HepG2 (cell line): ENCODE measurements around the gene NWD2. TPM values are rescaled to one million over a fixed set of nuclear protein-coding genes. Genes with fewer than 3 reads are reported as not detected.

Experiments used
- SSRP1 ChIP-seq: IDR thresholded peaks from 2 replicates; pipeline ENCODE4 v1.6.1; 2016; ENCODE audit warnings: control low read depth
- ZNF136 ChIP-seq: sonication (generic); formaldehyde crosslinking; IDR thresholded peaks from 2 replicates; pipeline ENCODE4 v1.8.1; 2022; ENCODE audit warnings: low read depth, mild to moderate bottlenecking, moderate library complexity, missing genetic modification reagents
- ZNF232 ChIP-seq: sonication (generic); formaldehyde crosslinking; IDR thresholded peaks from 2 replicates; pipeline ENCODE4 v1.4.0; 2020; ENCODE audit warnings: missing genetic modification reagents, borderline replicate concordance
- ZNF331 ChIP-seq: sonication (generic); formaldehyde crosslinking; IDR thresholded peaks from 2 replicates; pipeline ENCODE4 v1.4.0; 2020; ENCODE audit warnings: missing genetic modification reagents
- ZNF34 ChIP-seq: sonication (generic); formaldehyde crosslinking; IDR thresholded peaks from 2 replicates; pipeline ENCODE4 v1.4.0; 2020; ENCODE audit warnings: mild to moderate bottlenecking, missing genetic modification reagents, borderline replicate concordance
- ZNF564 ChIP-seq: sonication (generic); formaldehyde crosslinking; IDR thresholded peaks from 2 replicates; pipeline ENCODE4 v1.8.1; 2023; ENCODE audit warnings: mild to moderate bottlenecking, missing genetic modification reagents
- polyA plus RNA-seq, 8 experiments: library from polyadenylated mRNA; depleted of rRNA in 3 of 8; stranded (reverse) in 7 of 8; unstranded in 1 of 8; fragments of >200 nt; fragmentation: Illumina TruSeq in 4 of 8; extraction: Trizol in 4 of 8; gene quantifications; 2 replicates each; pipeline versions ENCODE4 v1.2.1 to v1.2.3, GENCODE V29; 2011 to 2016; ENCODE audit warnings: low read depth in 4 of 8, missing spikeins in 1 of 8, mixed read lengths in 1 of 8; ENCODE audit not compliant: insufficient read depth in 1 of 8
- total RNA-seq, 5 experiments: library from RNA; depleted of rRNA; stranded (reverse); fragments of >200 nt; fragmentation: Illumina TruSeq; extraction: Trizol; gene quantifications; 2 replicates each; pipeline ENCODE4 v1.2.3, GENCODE V29; 2016; ENCODE audit warnings: low read depth in 1 of 5
- TF ChIP-seq, protein P1 (sequence below): sonication (generic); formaldehyde crosslinking; IDR thresholded peaks from 2 replicates; pipeline ENCODE4 v1.4.0; 2020; ENCODE audit warnings: missing genetic modification reagents, mild to moderate bottlenecking, borderline replicate concordance
- TF ChIP-seq, protein P2 (sequence below): sonication (generic); formaldehyde crosslinking; IDR thresholded peaks from 2 replicates; pipeline ENCODE4 v1.4.0; 2020; ENCODE audit warnings: missing genetic modification reagents, borderline replicate concordance
- TF ChIP-seq, protein P3 (sequence below): sonication (generic); formaldehyde crosslinking; IDR thresholded peaks from 2 replicates; pipeline ENCODE4 v1.4.0; 2020; ENCODE audit warnings: mild to moderate bottlenecking, low read depth, missing genetic modification reagents
- TF ChIP-seq, protein P4 (sequence below): IDR thresholded peaks from 2 replicates; pipeline ENCODE4 v1.6.1; 2016; ENCODE audit warnings: missing biosample characterization, missing genetic modification reagents, low read depth
- TF ChIP-seq, protein P5 (sequence below): IDR thresholded peaks from 2 replicates; pipeline ENCODE4 v1.6.1; 2012; ENCODE audit warnings: low read depth, low read length, improper control_type of control experiment

The NWD2 gene
- total and polyA plus RNA-seq, 2 of the 13 experiments (the other 11 are each of a cell fraction or from before 2014, with no cell fraction given): not detected

DNA sequence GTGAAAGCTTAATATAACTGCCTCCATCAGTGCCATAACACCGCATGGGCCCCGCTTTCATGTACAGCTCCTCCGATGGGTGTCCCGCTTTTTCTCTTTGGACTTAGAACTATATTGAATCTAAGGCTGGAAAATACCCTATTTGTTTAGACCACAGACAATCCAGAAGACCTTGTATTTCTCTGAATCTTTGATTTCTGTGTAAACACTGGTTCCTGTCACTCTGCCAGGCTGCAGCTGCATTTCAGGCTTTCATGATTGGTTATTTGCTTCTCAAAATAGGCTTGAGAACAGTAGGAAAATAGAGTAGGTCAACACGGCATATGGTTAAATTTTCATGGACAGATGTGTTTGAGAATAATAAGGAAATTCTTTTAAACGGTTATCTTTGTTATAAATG is 80.0 kb downstream of the NWD2 start (continued):
- TF ChIP-seq, protein P1, sequence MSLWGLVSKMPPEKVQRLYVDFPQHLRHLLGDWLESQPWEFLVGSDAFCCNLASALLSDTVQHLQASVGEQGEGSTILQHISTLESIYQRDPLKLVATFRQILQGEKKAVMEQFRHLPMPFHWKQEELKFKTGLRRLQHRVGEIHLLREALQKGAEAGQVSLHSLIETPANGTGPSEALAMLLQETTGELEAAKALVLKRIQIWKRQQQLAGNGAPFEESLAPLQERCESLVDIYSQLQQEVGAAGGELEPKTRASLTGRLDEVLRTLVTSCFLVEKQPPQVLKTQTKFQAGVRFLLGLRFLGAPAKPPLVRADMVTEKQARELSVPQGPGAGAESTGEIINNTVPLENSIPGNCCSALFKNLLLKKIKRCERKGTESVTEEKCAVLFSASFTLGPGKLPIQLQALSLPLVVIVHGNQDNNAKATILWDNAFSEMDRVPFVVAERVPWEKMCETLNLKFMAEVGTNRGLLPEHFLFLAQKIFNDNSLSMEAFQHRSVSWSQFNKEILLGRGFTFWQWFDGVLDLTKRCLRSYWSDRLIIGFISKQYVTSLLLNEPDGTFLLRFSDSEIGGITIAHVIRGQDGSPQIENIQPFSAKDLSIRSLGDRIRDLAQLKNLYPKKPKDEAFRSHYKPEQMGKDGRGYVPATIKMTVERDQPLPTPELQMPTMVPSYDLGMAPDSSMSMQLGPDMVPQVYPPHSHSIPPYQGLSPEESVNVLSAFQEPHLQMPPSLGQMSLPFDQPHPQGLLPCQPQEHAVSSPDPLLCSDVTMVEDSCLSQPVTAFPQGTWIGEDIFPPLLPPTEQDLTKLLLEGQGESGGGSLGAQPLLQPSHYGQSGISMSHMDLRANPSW (CRISPR knock-in tag): no peak
- no peak for TF ChIP-seq ZNF232 (CRISPR knock-in tag)
- TF ChIP-seq ZNF564 (CRISPR knock-in tag): no peak
- TF ChIP-seq, protein P2, sequence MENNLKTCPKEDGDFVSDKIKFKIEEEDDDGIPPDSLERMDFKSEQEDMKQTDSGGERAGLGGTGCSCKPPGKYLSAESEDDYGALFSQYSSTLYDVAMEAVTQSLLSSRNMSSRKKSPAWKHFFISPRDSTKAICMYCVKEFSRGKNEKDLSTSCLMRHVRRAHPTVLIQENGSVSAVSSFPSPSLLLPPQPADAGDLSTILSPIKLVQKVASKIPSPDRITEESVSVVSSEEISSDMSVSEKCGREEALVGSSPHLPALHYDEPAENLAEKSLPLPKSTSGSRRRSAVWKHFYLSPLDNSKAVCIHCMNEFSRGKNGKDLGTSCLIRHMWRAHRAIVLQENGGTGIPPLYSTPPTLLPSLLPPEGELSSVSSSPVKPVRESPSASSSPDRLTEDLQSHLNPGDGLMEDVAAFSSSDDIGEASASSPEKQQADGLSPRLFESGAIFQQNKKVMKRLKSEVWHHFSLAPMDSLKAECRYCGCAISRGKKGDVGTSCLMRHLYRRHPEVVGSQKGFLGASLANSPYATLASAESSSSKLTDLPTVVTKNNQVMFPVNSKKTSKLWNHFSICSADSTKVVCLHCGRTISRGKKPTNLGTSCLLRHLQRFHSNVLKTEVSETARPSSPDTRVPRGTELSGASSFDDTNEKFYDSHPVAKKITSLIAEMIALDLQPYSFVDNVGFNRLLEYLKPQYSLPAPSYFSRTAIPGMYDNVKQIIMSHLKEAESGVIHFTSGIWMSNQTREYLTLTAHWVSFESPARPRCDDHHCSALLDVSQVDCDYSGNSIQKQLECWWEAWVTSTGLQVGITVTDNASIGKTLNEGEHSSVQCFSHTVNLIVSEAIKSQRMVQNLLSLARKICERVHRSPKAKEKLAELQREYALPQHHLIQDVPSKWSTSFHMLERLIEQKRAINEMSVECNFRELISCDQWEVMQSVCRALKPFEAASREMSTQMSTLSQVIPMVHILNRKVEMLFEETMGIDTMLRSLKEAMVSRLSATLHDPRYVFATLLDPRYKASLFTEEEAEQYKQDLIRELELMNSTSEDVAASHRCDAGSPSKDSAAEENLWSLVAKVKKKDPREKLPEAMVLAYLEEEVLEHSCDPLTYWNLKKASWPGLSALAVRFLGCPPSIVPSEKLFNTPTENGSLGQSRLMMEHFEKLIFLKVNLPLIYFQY (CRISPR knock-in tag): no peak
- TF ChIP-seq, protein P3, sequence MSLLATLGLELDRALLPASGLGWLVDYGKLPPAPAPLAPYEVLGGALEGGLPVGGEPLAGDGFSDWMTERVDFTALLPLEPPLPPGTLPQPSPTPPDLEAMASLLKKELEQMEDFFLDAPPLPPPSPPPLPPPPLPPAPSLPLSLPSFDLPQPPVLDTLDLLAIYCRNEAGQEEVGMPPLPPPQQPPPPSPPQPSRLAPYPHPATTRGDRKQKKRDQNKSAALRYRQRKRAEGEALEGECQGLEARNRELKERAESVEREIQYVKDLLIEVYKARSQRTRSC (CRISPR knock-in tag): no peak
- TF ChIP-seq, protein P4, sequence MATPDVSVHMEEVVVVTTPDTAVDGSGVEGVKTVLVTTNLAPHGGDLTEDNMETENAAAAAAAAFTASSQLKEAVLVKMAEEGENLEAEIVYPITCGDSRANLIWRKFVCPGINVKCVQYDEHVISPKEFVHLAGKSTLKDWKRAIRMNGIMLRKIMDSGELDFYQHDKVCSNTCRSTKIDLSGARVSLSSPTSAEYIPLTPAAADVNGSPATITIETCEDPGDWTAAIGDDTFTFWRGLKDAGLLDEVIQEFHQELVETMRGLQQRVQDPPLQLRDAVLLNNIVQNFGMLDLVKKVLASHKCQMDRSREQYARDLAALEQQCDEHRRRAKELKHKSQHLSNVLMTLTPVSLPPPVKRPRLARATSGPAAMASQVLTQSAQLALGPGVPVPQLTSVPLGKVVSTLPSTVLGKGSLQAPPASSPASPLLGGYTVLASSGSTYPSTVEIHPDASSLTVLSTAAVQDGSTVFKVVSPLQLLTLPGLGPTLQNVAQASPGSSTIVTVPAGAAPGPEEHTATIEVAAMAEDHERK (CRISPR knock-in tag): no peak
- TF ChIP-seq SSRP1 (CRISPR knock-in tag): no peak
- no peak for TF ChIP-seq ZNF331
- no peak for TF ChIP-seq ZNF136 (CRISPR knock-in tag)
- TF ChIP-seq, protein P5, sequence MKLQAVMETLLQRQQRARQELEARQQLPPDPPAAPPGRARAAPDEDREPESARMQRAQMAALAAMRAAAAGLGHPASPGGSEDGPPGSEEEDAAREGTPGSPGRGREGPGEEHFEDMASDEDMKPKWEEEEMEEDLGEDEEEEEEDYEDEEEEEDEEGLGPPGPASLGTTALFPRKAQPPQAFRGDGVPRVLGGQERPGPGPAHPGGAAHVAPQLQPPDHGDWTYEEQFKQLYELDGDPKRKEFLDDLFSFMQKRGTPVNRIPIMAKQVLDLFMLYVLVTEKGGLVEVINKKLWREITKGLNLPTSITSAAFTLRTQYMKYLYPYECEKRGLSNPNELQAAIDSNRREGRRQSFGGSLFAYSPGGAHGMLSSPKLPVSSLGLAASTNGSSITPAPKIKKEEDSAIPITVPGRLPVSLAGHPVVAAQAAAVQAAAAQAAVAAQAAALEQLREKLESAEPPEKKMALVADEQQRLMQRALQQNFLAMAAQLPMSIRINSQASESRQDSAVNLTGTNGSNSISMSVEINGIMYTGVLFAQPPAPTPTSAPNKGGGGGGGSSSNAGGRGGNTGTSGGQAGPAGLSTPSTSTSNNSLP: no peak; the same call in 1 of the 2 replicates
- TF ChIP-seq ZNF34 (CRISPR knock-in tag): no peak
